ENCODE results near the gene FCER1A. TPM values are rescaled to one million over a fixed set of nuclear protein-coding genes. Genes with fewer than 3 reads are reported as not detected.

The FCER1A gene
- total RNA-seq, 1 experiment from 2014 or later: not detected

DNA sequence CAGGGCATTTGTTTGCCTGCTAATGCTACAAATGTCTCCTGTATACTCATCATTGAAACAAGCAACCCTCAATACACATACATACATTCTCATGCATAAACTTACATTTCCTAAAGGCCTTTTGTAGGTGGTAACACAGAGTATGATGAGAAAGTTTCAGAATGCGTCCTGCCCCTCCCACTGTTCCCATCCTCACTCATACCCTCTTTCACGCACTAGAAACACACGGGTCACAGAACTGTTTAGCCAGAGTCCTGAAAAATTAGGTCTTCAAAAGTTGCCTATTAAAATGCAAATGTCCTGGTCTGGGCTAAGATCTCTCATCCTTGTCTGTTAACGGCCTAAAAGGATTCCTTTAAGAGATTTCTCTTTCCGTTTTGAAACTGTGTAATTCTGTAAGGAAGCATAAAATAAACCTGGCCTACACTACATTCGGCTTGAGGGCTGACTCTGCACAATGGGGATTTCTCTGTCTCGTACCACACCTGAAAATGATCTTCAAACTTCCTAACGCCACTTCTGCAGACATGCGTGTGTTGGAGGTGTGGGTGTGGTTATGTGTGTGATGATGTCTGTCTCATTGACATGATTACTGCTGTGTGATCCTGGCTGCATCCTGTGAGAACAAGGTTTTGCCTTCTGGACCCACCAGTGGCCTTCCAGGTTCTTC is 5.3 kb upstream of the FCER1A start:
- no peaks in the 10 kb centered on the region for H3K27me3 ChIP-seq (ENCODE audit: insufficient read depth, low read length)
- Mint-ChIP-seq H3K36me3 (ENCODE audit: insufficient read depth in 1 of 3, low read depth in 3 of 3) (0 out of 7 replicates have a peak, but pooled peaks cover 0 to 2% (median 0%) of the 10 kb centered on the region in 3 experiments), H3K9me3 (no peaks in the 10 kb centered on the region; a peak in 1 of 5 replicates), H3K27ac (no peak overlapping the region), H3K4me3 (no peak overlapping the region), H3K4me1 (no peaks in the 10 kb centered on the region), H3K27me3 (ENCODE audit: low read depth) (no peaks in the 10 kb centered on the region; the same call in none of the 2 replicates)
- no peak overlapping the region for H2BK5ac ChIP-seq (ENCODE audit: insufficient read length, low read length)
- H3K18ac ChIP-seq (ENCODE audit: insufficient read length, low read depth, low read length): no peak overlapping the region
- no peak for DNase-seq
- no peak overlapping the region for H2BK120ac ChIP-seq (ENCODE audit: low read depth, low read length, poor library complexity, severe bottlenecking)
- H3K23ac ChIP-seq (ENCODE audit: insufficient read length, low read depth, low read length): no peak overlapping the region
- H3K9me3 ChIP-seq (ENCODE audit: control insufficient read depth, low read depth, low read length): no peaks in the 10 kb centered on the region
- peak overlapping the region; percentile 62 for H2BK12ac ChIP-seq (ENCODE audit: insufficient read length, low read depth, low read length)
- no peaks in the 10 kb centered on the region for H3K4me1 ChIP-seq (ENCODE audit: insufficient read depth, low read length)
- no peak overlapping the region for H3K4ac ChIP-seq (ENCODE audit: low read depth, low read length)
- no peak overlapping the region for H3K56ac ChIP-seq (ENCODE audit: insufficient read length, low read depth, low read length)
- H3K23me2 ChIP-seq (ENCODE audit: insufficient read length, low read depth, low read length, poor library complexity, severe bottlenecking): no peaks in the 10 kb centered on the region
- H3T11ph ChIP-seq (ENCODE audit: low read length): no peak overlapping the region
- H2AK5ac ChIP-seq (ENCODE audit: insufficient read length, low read length): no peak overlapping the region
- peak overlapping the region; percentile 55 for H4K8ac ChIP-seq (replicated peaks; ENCODE audit: insufficient read length, low read depth, low read length)
- no peak overlapping the region for H2BK20ac ChIP-seq (ENCODE audit: low read depth, low read length, poor library complexity, severe bottlenecking)
- no peak overlapping the region for H3K14ac ChIP-seq (ENCODE audit: insufficient read depth, low read length)
- no peak overlapping the region for H3K9ac ChIP-seq (ENCODE audit: extremely low read depth, insufficient read length, low read length)
- H4K5ac ChIP-seq (ENCODE audit: insufficient read length, low read depth, low read length): no peak overlapping the region
- H2BK15ac ChIP-seq (ENCODE audit: low read depth, low read length): no peak overlapping the region
- H3K27ac ChIP-seq (ENCODE audit: insufficient read length, low read depth, low read length): no peak overlapping the region
- WGBS (ENCODE audit: extremely low coverage, insufficient read length, low lambda C conversion rate): no CpG with 5 or more reads among the region's 9 CpGs
- no peaks in the 10 kb centered on the region for H4K20me1 ChIP-seq (ENCODE audit: control insufficient read depth, insufficient read depth, insufficient read length)
- no peaks in the 10 kb centered on the region for H3K79me1 ChIP-seq (ENCODE audit: insufficient read depth, low read depth, low read length, poor library complexity, severe bottlenecking)
- H3K4me2 ChIP-seq (ENCODE audit: insufficient read depth, insufficient read length, low read length): no peak overlapping the region
- TF ChIP-seq, protein P1, sequence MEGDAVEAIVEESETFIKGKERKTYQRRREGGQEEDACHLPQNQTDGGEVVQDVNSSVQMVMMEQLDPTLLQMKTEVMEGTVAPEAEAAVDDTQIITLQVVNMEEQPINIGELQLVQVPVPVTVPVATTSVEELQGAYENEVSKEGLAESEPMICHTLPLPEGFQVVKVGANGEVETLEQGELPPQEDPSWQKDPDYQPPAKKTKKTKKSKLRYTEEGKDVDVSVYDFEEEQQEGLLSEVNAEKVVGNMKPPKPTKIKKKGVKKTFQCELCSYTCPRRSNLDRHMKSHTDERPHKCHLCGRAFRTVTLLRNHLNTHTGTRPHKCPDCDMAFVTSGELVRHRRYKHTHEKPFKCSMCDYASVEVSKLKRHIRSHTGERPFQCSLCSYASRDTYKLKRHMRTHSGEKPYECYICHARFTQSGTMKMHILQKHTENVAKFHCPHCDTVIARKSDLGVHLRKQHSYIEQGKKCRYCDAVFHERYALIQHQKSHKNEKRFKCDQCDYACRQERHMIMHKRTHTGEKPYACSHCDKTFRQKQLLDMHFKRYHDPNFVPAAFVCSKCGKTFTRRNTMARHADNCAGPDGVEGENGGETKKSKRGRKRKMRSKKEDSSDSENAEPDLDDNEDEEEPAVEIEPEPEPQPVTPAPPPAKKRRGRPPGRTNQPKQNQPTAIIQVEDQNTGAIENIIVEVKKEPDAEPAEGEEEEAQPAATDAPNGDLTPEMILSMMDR (conservative IDR thresholded peaks at IDR 0.05): no peak
- H4K91ac ChIP-seq (ENCODE audit: insufficient read length, low read depth, low read length): no peak overlapping the region
- no peak overlapping the region for H2AFZ ChIP-seq (ENCODE audit: low read length)
- H3K79me2 ChIP-seq (ENCODE audit: insufficient read depth, low read length): no peaks in the 10 kb centered on the region

All from H9 (cell line).